GM19467 (cell line): Measurements from ENCODE around the gene DUOX2.
A peak's percentile ranks its signal among the peaks of the same experiment; 100 is the strongest.
"Not testable (repeated sequence)": the region's sequence is repeated elsewhere in the genome, so short reads cannot be mapped to it uniquely, and the experiment has no call there.

Source experiments
- ATAC-seq: cut with Tn5 transposase; IDR thresholded peaks from one replicate; pipeline ENCODE4 v1.9.1; 2021; ENCODE audit warnings: mild to moderate bottlenecking, moderate library complexity; ENCODE audit not compliant: unreplicated experiment

DUOX2 gene

DNA sequence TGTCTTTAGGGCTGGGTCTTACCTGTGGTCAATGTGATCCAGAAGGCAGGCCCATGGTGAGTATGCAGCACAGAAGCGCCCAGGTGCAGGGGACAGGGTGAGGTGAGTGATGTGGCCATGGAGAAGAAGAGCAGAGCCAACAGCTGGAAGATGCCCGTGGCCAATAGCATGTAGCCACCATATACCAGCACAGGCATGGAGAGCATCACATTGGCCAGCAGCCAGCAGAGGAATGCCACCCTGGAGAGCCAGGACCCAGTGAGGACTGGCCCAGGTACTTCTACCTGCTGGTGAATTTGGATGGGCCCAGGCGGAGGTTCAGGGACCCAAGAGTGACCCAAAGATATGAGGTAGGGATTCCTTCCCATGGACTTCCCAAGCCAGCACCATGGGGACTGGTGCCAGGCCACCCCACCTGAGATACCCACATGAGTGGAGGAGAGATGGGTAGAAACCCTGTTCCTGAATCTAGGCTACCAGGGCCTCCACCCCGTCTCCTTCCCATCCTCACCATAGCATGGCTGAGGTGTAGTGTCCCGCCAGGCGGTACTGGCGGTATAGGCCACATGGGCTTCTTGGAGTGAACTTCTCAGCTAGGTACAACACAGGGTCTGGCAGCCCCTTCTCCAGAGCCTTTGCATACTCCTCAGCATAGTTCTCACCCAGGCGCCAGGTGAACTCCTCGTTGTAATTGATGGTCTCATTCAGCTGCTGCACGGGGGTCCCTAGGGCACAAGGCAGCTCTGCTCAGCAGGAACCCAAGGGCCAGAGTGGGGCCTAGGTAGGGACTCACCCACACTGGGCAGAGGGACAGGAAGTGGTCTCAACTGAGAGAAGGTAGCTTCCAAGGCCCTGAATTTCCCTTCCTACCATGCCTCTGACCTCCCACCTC is 6.4 kb upstream of the DUOX2 start:
- no peak for ATAC-seq

DNA sequence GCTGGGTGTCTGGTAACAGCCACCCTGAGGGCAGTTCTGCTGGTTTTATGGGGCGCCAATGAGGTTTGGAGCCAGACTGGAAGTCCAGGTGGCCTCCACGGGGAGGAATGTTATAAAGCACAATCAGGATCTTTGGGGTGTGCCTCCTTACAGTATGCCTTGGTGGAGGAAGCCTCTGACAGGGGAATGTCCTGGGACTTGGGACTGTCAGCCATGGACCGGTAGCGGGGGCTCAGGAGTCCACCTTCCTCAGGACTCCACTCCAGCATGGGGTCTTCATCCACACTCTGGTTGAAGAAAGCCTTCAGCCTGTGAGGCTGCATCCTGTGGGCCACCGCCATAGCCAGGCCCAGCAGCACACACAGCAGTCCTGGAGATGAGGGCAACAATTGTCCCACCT is 5.0 kb upstream of the DUOX2 start:
- ATAC-seq = no peak

DNA sequence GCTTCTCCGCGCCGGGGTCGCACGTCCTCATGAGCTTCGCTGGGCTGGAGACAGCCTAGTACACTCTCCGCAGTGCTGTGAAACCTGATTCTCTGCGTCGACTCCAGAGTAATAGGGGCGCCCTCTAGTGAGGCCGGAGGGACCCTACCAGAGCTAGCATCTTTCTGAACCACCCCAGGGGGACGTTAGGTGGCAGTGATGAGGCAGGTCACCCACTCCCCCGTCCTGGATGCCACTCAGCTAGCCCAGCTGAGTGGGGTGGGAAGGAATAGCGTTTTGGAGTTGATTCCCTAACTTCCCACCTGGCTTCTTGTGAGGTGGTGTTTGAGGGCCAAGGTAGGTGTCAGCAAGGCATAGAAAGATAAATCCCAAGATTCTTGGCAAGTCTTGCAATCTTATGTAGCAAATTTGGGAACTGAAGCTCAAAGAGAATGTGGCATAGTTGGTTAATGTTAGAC is 4.2 kb upstream of the DUOX2 start:
- peak; percentile 89 for ATAC-seq

DNA sequence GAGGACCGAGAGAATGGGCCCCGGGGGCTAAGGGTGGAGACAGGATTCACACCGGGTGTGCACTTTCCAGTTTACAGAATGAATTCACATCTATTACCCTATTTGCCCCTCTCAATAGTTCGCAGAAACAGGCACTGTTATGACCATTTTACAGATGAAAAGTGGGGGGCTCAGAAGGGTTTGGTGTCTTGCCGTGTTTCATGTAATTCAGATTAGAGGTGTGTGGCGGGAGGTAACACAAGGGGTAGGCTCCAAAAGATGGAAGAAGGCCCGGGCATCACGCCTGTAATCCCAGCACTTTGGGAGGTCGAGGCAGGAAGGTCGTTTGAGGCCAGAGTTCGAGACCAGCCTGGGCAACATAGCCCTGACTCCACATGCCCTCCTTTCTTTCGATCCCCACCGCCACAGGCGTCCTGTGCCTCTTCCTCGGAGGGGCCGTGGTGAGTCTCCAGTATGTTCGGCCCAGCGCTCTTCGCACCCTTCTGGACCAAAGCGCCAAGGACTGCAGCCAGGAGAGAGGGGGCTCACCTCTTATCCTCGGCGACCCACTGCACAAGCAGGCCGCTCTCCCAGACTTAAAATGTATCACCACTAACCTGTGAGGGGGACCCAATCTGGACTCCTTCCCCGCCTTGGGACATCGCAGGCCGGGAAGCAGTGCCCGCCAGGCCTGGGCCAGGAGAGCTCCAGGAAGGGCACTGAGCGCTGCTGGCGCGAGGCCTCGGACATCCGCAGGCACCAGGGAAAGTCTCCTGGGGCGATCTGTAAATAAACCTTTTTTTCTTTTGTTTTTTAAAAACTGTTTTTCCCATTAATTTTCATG is 3.5 kb upstream of the DUOX2 start:
- ATAC-seq = no peak

DNA sequence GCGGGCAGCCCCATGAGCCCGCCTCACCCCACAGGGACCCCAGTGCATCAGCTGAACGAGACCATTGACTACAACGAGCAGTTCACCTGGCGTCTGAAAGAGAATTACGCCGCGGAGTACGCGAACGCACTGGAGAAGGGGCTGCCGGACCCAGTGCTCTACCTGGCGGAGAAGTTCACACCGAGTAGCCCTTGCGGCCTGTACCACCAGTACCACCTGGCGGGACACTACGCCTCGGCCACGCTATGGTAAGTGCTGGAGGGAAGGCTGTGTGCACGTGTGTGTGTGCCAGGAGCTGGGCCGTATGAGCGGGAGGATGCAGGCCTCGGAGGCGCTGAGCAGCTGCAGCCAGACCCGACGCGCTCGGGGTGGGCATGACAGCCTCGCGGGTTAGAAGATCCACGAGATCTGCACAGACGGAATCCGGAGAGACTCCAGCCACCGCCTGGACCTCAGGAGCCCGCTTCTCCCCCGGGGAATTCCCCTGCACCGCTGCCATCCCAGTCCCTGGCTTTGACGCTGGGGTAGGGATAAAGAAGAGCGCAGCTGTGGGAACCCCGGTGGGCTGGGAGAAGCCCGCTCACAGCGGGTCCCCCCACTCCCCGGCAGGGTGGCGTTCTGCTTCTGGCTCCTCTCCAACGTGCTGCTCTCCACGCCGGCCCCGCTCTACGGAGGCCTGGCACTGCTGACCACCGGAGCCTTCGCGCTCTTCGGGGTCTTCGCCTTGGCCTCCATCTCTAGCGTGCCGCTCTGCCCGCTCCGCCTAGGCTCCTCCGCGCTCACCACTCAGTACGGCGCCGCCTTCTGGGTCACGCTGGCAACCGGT is 2.7 kb upstream of the DUOX2 start:
- no peak for ATAC-seq

DNA sequence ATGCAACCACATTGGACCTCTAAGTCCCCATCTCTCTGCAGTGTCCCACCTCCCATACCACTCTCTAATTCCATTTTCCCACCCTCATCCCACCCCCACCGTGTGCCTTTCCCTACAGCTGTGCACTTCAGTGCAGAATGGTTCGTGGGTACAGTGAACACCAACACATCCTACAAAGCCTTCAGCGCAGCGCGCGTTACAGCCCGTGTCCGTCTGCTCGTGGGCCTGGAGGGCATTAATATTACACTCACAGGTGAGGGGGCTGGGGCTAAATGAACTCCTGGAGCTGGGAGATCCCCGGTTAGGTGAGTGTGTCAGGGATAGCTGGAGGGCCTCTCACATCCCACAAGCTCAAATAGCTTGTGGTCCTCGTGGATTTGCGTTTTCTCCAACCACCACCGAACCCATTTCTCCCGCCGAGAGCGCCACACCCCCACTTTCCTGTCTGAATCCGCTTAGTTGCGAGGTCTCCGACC is 2.1 kb upstream of the DUOX2 start:
- no peak for ATAC-seq

DNA sequence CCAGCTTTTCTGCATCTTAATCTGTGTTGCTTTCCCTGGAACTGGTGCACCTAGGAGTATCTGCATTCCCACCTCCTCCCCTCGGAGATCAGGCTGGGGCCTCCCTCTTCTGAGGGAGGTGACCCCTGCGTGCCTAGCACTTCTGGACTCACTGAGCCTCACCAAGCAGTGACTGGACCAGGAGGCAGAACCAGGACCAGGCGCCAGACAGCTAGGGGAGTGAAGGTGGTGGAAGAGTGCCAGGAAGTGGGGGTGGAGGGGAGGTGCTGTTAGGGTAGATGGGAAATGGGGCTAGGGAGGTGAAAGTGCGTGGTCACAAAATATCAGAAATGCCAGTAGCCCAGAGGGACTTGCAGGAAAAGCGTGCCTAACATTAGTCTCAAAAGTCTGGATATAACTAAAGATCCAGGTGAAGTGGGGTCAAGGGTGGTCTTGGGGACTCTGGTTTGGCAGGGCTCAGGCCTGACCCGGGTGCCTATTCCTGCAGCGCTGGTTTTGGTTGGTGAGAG is 1.4 kb upstream of the DUOX2 start:
- no peak for ATAC-seq

DNA sequence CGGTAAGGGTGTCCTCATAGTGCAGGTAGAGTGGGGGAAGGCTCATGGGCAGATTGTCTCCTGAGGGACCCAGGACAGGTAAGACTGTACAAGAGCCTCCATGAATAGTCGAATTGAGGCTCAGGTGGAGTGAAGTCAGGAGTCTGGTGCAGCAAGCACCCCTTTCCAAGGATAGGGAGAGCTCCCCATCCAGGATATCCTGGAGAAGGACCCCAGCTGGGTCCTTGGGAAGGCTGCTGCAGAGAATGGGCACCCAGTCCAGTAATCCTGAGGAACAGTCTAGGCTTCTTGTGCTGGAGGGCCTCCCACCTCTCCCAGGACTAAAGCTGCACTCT is 746 bp upstream of the DUOX2 start:
- no peak for ATAC-seq

DNA sequence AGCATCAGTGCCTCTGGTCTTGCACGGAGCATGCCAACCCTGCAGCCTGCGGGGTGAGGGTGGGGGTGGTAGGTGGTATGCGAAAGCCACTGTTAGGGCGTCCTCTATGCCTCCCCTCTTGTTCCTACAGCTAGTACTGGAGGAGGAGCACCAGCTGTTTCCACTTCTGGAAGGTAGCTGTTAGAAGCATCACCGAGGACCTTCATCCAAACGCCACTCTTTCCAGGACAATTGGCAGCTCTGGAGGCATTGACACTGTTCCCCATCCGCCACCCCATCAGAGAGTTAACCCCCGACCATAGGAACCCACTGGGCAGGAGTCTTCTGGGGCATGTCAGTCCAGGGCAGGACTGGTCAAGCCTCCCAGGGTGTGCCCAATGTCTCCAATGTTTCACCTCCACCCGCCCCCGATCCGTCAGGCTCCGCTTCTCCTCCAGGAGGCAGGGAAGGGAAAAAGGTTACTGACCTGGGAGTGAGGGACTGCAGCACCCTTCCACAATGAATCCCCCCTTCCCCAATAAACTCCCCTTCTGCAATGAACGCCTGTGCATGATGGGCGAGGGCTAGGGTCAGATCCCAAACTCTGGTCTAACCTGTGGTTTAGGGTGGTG is 487 bp downstream of the DUOX2 start:
- no peak for ATAC-seq

DNA sequence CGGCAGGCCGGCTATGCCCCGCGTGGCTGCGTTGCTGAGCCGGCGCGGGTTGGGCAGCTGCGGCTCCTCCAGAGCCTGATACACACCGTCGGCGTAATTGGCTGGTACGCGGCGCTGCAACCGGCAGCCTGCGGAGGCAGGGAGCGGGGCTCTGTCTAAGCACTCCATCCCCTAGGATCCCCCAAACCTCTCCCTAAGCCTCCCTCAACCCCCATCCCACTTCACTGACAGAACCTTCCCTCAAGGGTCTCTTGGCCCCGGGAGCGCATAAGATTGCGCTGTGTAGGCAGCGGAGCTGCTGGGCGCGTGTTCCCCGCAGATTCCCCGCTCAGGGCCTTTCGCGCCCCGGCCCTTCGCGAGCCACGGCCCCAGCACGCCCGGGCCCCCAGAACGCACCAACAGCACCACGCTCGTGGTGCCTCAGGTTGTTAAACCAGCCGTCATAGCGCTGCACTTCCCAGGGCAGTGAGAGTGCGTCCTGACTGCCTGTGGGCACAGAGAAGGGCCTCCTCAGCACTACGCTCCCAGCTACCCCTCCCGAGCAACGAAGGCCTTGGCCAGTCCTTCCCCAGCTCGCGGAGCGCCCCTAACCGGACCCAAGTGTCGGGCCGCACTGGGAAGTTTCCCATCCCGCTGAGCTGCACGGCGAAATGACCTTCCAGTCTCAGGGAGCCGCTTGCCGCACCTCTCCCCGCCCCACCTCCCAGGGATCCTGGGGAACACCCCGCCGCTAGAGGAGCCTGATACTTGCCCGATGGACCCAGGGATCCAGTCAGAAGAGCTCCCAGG is 1.2 kb downstream of the DUOX2 start:
- ATAC-seq = no peak

DNA sequence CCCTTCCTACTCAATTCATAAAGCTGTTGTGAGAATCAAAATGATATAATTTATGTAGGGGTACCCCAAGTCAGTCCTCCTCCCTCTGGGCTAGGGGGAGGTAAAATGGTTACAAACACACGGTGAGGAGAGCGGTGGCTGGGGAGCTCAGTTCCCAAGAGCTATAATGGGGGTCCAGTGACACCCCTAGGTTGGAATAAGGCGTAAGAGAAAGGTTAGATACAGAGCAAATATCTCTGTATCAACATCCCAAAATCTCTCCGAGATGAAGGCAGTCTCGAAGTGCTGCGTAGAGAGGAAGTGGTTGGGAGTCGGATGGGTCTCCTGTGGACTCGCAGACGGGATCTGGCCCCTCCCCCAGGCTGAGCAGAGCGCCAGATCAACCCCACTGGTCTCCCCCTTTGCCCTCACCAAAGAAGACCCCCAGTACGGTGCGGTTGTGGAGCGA is 1.8 kb downstream of the DUOX2 start:
- ATAC-seq = no peak

DNA sequence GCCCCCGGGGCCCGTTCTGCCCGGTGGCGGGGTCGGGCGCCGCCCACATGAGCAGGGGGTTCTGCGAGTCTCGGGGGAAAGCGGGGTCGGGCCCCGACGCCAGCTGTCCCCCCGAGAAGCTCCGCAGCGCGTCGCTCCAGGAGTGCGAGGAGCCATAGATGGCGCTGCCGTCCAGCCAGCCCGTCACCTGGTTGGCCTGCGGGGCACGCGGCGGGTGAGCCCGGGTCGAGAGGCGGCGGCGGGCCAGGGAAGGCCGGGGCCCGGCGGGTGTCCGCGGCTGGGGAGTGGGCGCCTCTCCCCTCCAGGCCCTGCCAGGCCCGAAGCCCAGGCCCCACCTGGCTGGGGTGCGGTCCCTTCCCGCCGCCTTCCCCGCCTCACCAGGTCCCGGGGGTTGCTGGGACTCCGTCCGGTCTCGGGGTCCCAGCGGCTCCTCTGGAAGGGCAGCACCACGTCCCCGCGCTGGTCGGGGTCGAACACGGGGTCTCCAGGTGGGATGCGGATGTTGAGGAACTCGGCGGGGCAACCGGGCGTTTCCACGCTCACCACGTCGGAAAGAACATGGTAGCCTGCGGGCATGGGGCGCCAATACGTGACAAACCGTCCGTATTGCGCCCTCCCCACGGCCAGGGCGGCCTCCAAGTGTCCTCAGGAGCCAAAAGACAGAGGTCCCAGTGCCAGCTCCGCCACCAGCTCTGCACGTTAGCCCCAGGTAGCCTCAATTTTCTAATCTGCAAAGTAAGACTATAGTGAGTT is 2.4 kb downstream of the DUOX2 start:
- no peak for ATAC-seq

DNA sequence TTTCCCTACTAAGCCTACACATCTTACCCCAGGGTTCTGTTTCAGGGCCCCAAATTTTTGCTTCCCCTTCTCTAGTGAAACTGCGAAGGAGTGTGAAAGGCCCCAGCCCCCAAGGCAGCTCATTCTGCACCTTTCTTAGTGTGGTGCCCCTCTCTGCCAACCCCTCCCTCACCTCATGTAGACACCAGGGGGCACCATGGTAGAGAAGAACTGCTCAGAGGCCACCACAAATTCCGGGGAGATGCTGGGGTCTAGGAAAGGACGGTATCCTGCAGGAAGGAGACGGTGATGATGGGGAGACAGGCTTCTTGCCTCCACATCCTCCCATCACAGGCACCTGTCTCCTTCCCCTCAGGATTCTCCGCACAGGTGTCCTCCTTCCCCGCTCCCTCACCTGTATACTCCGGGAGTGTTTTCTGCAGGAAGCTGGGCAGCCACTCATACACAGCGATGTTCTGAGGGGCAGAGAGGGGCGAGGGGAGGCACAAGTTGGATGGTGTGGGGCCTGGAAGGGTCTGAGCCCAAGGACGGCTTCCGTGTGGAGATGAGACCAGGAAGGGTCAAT is 3.6 kb downstream of the DUOX2 start:
- no peak for ATAC-seq

DNA sequence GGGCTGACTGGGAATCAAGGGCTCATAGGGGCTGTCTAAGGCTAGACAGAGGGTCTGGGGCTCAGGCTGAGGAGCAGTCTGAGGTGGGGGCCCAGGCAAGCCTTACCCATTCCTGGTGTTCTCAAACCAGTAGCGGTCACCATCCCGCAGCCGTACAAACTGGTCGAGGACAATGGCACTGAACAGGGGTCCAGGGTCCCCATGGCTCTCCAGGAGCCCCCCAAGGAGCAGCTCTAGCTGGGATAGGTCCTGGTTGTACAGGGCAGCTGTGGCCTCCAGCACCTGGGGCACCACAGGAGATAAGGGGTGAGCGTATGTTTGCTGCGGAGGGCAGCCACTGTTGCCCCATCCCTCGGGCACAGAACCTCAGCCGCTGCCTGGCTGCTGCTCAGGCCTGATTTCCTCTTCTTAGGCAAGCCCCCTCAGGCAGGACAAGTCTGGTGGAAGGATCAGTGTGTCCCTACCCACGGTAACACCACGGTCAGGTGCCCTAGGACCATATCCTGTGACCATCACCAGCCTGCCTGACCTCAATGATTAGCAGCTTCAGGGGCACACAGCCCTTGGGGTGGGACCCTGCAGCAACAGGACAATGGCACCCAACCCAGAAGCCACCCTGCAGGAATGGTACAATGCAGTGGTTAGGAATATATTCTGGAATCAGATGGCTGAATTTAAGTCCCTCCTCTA is 5.9 kb downstream of the DUOX2 start:
- no peak for ATAC-seq

DNA sequence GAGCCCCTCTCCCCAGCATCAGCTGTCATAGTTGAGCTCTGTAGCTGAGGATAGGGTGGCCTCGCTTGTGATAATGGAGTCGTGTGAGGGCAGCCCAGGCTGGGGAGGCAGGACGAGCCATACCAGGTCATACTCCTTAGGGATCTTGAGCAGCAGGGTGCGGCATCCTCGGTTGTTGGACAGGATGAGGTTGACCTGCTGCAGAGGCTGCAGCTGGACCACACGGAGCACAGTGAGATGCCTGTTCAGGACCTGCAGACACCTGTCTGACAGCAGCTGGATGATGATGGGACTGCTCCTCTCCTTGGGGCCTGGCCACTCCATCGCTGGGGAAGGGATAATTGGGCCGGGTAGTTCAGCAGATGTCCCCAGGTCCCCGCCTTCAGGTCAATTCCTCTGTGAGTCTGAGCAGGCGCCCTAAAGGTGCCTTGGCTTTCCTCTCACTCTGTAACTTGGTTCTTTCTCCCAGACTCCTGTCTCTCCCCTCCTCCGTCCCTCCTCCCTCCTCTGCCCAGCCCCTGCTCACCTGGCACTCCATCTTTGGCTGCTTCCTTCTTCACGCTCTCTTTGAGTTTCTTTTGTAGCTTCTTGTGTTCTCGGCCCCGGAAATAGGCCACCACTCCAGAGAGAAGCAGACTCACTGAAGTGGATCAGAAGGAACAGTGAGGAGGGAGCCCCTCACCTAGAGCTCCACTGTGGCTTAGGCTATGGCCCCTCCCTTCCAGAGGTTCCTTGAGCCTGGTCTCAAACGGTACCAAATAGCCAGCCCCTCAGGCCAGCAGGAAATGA is 7.8 kb downstream of the DUOX2 start:
- no peak for ATAC-seq

DNA sequence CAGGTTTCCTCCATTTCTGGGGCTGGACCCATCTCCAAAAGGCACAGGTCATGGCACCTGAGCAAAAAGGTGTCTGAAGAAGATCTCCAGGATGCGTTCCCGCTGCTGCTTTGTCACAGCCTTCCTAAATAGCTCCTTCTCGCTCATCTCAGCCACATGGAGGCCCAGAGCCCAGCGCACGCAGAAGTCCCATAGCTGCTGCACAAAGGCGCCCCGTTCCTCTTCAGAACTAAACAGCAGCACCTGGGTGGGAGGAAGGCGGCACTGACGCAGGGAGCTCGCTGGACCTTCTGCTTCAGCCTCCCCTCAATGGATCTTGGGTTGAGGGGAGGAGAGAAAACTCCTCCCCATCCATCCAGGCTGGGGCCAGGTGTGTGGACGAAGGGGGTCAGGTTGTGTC is 8.4 kb downstream of the DUOX2 start:
- ATAC-seq = no peak

DNA sequence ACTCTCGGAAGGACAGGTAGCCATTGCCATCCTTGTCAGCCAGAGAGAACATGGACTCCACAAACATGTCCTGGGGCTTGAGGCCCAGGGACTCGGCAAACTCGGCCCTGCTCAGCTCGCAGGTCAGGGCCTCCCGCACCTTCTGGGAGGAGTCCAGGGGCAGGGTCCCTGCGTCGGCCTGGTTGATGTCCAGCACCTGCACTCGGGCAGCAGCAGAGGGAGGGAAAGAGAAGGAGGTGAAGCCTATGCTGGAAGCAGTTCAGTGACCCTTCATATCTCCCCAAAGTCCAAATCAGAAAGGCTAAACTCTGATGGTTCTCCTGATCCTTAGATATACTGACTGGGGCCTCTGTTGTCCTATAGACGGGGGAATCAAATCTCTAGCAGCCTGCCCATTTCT is 9.8 kb downstream of the DUOX2 start:
- ATAC-seq = not testable (repeated sequence)
